HepG2 (cell line): ENCODE results near the gene TMEM116. TPM values are rescaled to one million over a fixed set of nuclear protein-coding genes. Genes with fewer than 3 reads are reported as not detected.

Source experiments
- ARID5B ChIP-seq: IDR thresholded peaks from 2 replicates; pipeline ENCODE4 v1.4.0; 2020; ENCODE audit warnings: mild to moderate bottlenecking, missing genetic modification reagents
- DR1 ChIP-seq: sonication (generic); formaldehyde crosslinking; IDR thresholded peaks from 2 replicates; pipeline ENCODE4 v1.8.0; 2021; ENCODE audit warnings: mild to moderate bottlenecking, missing genetic modification reagents, inconsistent platforms
- ERF ChIP-seq: IDR thresholded peaks from 2 replicates; pipeline ENCODE4 v1.6.1; 2018; ENCODE audit warnings: missing biosample characterization, missing genetic modification reagents
- HDAC1 ChIP-seq: sonication (generic); formaldehyde crosslinking; IDR thresholded peaks from 2 replicates; pipeline ENCODE4 v1.5.1; 2020; ENCODE audit warnings: mild to moderate bottlenecking, missing genetic modification reagents
- HNF4G ChIP-seq, 2 experiments: sonication (generic) in 1 of 2; formaldehyde crosslinking in 1 of 2; IDR thresholded peaks; 2 replicates each; pipeline versions ENCODE4 v1.4.0 to v1.6.1; 2011 to 2020; ENCODE audit warnings: borderline replicate concordance in 2 of 2, low read depth in 2 of 2, mild to moderate bottlenecking in 2 of 2, low read length in 1 of 2, missing genetic modification reagents in 1 of 2, moderate library complexity in 1 of 2
- MYC ChIP-seq: sonication (generic); formaldehyde crosslinking; IDR thresholded peaks from 2 replicates; pipeline ENCODE4 v1.9.0; 2021; ENCODE audit warnings: missing genetic modification reagents, borderline replicate concordance
- PAX8 ChIP-seq: sonication (generic); formaldehyde crosslinking; IDR thresholded peaks from 2 replicates; pipeline ENCODE4 v1.8.0; 2022; ENCODE audit warnings: mild to moderate bottlenecking, missing genetic modification reagents, borderline replicate concordance
- SAP130 ChIP-seq: IDR thresholded peaks from 2 replicates; pipeline ENCODE4 v1.6.1; 2016; ENCODE audit warnings: low read depth
- STAG1 ChIP-seq: sonication (generic); formaldehyde crosslinking; IDR thresholded peaks from 2 replicates; pipeline ENCODE4 v1.4.0; 2020; ENCODE audit warnings: missing genetic modification reagents
- THRA ChIP-seq: sonication (generic); formaldehyde crosslinking; IDR thresholded peaks from 2 replicates; pipeline ENCODE4 v1.4.0; 2020; ENCODE audit warnings: missing genetic modification reagents, borderline replicate concordance
- THYN1 ChIP-seq: sonication (generic); formaldehyde crosslinking; IDR thresholded peaks from 2 replicates; pipeline ENCODE4 v1.8.1; 2023; ENCODE audit warnings: low read depth, mild to moderate bottlenecking, moderate library complexity, missing genetic modification reagents, borderline replicate concordance
- UBTF ChIP-seq: sonication (generic); formaldehyde crosslinking; IDR thresholded peaks from 2 replicates; pipeline ENCODE4 v1.4.0; 2020; ENCODE audit warnings: mild to moderate bottlenecking, missing genetic modification reagents
- ZEB1 ChIP-seq: IDR thresholded peaks from 2 replicates; pipeline ENCODE4 v1.6.1; 2012; ENCODE audit warnings: mild to moderate bottlenecking, low read depth, inconsistent platforms; ENCODE audit not compliant: insufficient replicate concordance
- ZMYM2 ChIP-seq: sonication (generic); formaldehyde crosslinking; IDR thresholded peaks from 2 replicates; pipeline ENCODE4 v1.8.0; 2022; ENCODE audit warnings: mild to moderate bottlenecking, missing genetic modification reagents
- ZNF350 ChIP-seq: sonication (generic); formaldehyde crosslinking; IDR thresholded peaks from 2 replicates; pipeline ENCODE4 v1.4.0; 2020; ENCODE audit warnings: mild to moderate bottlenecking, low read depth, missing genetic modification reagents, borderline replicate concordance
- ZNF430 ChIP-seq: sonication (generic); formaldehyde crosslinking; IDR thresholded peaks from 2 replicates; pipeline ENCODE4 v1.9.0; 2021; ENCODE audit warnings: mild to moderate bottlenecking, missing genetic modification reagents
- ZNF513 ChIP-seq: sonication (generic); formaldehyde crosslinking; conservative IDR thresholded peaks from 2 replicates; pipeline ENCODE4 v1.5.0; 2020; ENCODE audit warnings: missing genetic modification reagents
- ZNF720 ChIP-seq: sonication (generic); formaldehyde crosslinking; IDR thresholded peaks from 2 replicates; pipeline ENCODE4 v1.4.0; 2020; ENCODE audit warnings: missing genetic modification reagents
- ZNF816 ChIP-seq: sonication (generic); formaldehyde crosslinking; IDR thresholded peaks from 2 replicates; pipeline ENCODE4 v1.8.0; 2022; ENCODE audit warnings: missing genetic modification reagents, mild to moderate bottlenecking, borderline replicate concordance
- polyA plus RNA-seq, 8 experiments: library from polyadenylated mRNA; depleted of rRNA in 3 of 8; stranded (reverse) in 7 of 8; unstranded in 1 of 8; fragments of >200 nt; fragmentation: Illumina TruSeq in 4 of 8; extraction: Trizol in 4 of 8; gene quantifications; 2 replicates each; pipeline versions ENCODE4 v1.2.1 to v1.2.3, GENCODE V29; 2011 to 2016; ENCODE audit warnings: low read depth in 4 of 8, missing spikeins in 1 of 8, mixed read lengths in 1 of 8; ENCODE audit not compliant: insufficient read depth in 1 of 8
- total RNA-seq, 5 experiments: library from RNA; depleted of rRNA; stranded (reverse); fragments of >200 nt; fragmentation: Illumina TruSeq; extraction: Trizol; gene quantifications; 2 replicates each; pipeline ENCODE4 v1.2.3, GENCODE V29; 2016; ENCODE audit warnings: low read depth in 1 of 5

Gene TMEM116
- total and polyA plus RNA-seq, 2 of the 13 experiments (the other 11 are each of a cell fraction or from before 2014, with no cell fraction given): 14.0 to 17.8 TPM

- 0 out of 2 replicates have a peak, but pooled peaks have one; percentile 11 for TF ChIP-seq PAX8
- peak; percentile 73; the same call in 1 of the 2 replicates for TF ChIP-seq UBTF (CRISPR knock-in tag)
- TF ChIP-seq DR1 (CRISPR knock-in tag): no peak
- TF ChIP-seq ZNF430 (CRISPR knock-in tag): peak; percentile 86
- no peak for TF ChIP-seq THYN1 (CRISPR knock-in tag)
- peak; percentile 55 for TF ChIP-seq ERF (CRISPR knock-in tag)
- no peak for TF ChIP-seq ZNF720 (CRISPR knock-in tag)
- TF ChIP-seq MYC: peak; percentile 74
- TF ChIP-seq ZNF816 (CRISPR knock-in tag): 0 out of 2 replicates have a peak, but pooled peaks have one; percentile 51
- peak; percentile 80; the same call in 1 of the 2 replicates for TF ChIP-seq ZMYM2 (CRISPR knock-in tag)
- peak; percentile 12; the same call in 1 of the 2 replicates for TF ChIP-seq STAG1
- TF ChIP-seq THRA (CRISPR knock-in tag): no peak
- TF ChIP-seq SAP130 (CRISPR knock-in tag): peak; percentile 88
- TF ChIP-seq ZNF513 (CRISPR knock-in tag): no peak
- peak; percentile 10; the same call in 1 of the 2 replicates for TF ChIP-seq HNF4G (IDR thresholded peaks at IDR 0.05; ENCODE audit: borderline replicate concordance, low read depth, low read length)
- no peak; the same call in 1 of the 2 replicates for TF ChIP-seq HNF4G (CRISPR knock-in tag; IDR thresholded peaks at IDR 0.05; ENCODE audit: borderline replicate concordance, low read depth)
- TF ChIP-seq HDAC1 (CRISPR knock-in tag): peak; percentile 91
- TF ChIP-seq ARID5B (CRISPR knock-in tag): peak; percentile 75
- no peak; the same call in 1 of the 2 replicates for TF ChIP-seq ZNF350 (CRISPR knock-in tag)
- TF ChIP-seq ZEB1: no peak
Observed at GRCh38 chr12:112012775-112013600, at the start of gene TMEM116, which contains the start of gene ERP29 (continued).
